ENCODE data around the gene BICC1. TPM values are rescaled to one million over a fixed set of nuclear protein-coding genes. Genes with fewer than 3 reads are reported as not detected.

BICC1 gene
- total RNA-seq, 1 experiment from 2014 or later, result 0.67 TPM

GRCh38 chr10:58632216-58632615 is 119.5 kb downstream of the BICC1 start:
- in situ Hi-C loops (cut with HindIII; ENCODE audit: low pct_unique_long_range_greater_than_20kb, low sequenced_read_pairs) (no loop called here), intact Hi-C loops (cut with micrococcal nuclease; ENCODE audit: unreplicated experiment) (no loop called here)
- no peaks in the 10 kb centered on the region for H3K9me3 ChIP-seq (ENCODE audit: control insufficient read depth, insufficient read depth, low read depth, low read length)
- no peaks in the 10 kb centered on the region for H3K4me1 ChIP-seq (ENCODE audit: control insufficient read depth, insufficient read depth, low read length)
- no peak for TF ChIP-seq CTCF (IDR thresholded peaks at IDR 0.05)
- TF ChIP-seq TCF7L2 (IDR thresholded peaks at IDR 0.05; ENCODE audit: low read depth, low read length), result no peak
- TF ChIP-seq POLR2AphosphoS5 (IDR thresholded peaks at IDR 0.05; ENCODE audit: low read depth, low read length), result no peak
- TF ChIP-seq, protein P1, sequence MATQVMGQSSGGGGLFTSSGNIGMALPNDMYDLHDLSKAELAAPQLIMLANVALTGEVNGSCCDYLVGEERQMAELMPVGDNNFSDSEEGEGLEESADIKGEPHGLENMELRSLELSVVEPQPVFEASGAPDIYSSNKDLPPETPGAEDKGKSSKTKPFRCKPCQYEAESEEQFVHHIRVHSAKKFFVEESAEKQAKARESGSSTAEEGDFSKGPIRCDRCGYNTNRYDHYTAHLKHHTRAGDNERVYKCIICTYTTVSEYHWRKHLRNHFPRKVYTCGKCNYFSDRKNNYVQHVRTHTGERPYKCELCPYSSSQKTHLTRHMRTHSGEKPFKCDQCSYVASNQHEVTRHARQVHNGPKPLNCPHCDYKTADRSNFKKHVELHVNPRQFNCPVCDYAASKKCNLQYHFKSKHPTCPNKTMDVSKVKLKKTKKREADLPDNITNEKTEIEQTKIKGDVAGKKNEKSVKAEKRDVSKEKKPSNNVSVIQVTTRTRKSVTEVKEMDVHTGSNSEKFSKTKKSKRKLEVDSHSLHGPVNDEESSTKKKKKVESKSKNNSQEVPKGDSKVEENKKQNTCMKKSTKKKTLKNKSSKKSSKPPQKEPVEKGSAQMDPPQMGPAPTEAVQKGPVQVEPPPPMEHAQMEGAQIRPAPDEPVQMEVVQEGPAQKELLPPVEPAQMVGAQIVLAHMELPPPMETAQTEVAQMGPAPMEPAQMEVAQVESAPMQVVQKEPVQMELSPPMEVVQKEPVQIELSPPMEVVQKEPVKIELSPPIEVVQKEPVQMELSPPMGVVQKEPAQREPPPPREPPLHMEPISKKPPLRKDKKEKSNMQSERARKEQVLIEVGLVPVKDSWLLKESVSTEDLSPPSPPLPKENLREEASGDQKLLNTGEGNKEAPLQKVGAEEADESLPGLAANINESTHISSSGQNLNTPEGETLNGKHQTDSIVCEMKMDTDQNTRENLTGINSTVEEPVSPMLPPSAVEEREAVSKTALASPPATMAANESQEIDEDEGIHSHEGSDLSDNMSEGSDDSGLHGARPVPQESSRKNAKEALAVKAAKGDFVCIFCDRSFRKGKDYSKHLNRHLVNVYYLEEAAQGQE (IDR thresholded peaks at IDR 0.05; ENCODE audit: insufficient read depth in 1 of 2, low read depth in 2 of 2, low read length in 1 of 2), result no peak
- no peak for TF ChIP-seq SIN3A (IDR thresholded peaks at IDR 0.05; ENCODE audit: borderline replicate concordance, insufficient read depth, low read depth, low read length)
- no peak overlapping the region for H3K4me3 ChIP-seq (ENCODE audit: low read depth in 2 of 2, low read length in 2 of 2)
- H3K36me3 ChIP-seq (ENCODE audit: control insufficient read depth, insufficient read depth, low read length), result no peaks in the 10 kb centered on the region
- no peaks in the 10 kb centered on the region for H3K27me3 ChIP-seq (ENCODE audit: control insufficient read depth, insufficient read depth, low read length)
- ATAC-seq (no peak), DNase-seq (ENCODE audit: low read depth, low spot score) (no peak)
- ChIA-PET CTCF (no interaction called here), POLR2A (no interaction called here)
- no peak overlapping the region for H3K27ac ChIP-seq (ENCODE audit: low read length)
- BruUV-seq (replicated peaks), result no TSS peak

- Histone ChIP-seq H3K27ac (ENCODE audit: low read length) (no peak overlapping the region), H3K4me3 (ENCODE audit: low read depth in 2 of 2, low read length in 2 of 2) (no peak overlapping the region), H3K4me1 (ENCODE audit: control insufficient read depth, insufficient read depth, low read length) (no peaks in the 10 kb centered on the region), H3K36me3 (ENCODE audit: control insufficient read depth, insufficient read depth, low read length) (no peaks in the 10 kb centered on the region), H3K9me3 (ENCODE audit: control insufficient read depth, insufficient read depth, low read depth, low read length) (no peaks in the 10 kb centered on the region), H3K27me3 (ENCODE audit: control insufficient read depth, insufficient read depth, low read length) (no peaks in the 10 kb centered on the region)
- ATAC-seq (no peak), DNase-seq (ENCODE audit: low read depth, low spot score) (no peak)
- POLR2A ChIA-PET, result no interaction called here
- intact Hi-C loops (cut with micrococcal nuclease; ENCODE audit: unreplicated experiment) (no loop called here), in situ Hi-C loops (cut with HindIII; ENCODE audit: low pct_unique_long_range_greater_than_20kb, low sequenced_read_pairs) (no loop called here)
- no peak for TF ChIP-seq SIN3A (IDR thresholded peaks at IDR 0.05; ENCODE audit: borderline replicate concordance, insufficient read depth, low read depth, low read length)
- no peak for TF ChIP-seq CTCF (IDR thresholded peaks at IDR 0.05)
- no peak for TF ChIP-seq POLR2AphosphoS5 (IDR thresholded peaks at IDR 0.05; ENCODE audit: low read depth, low read length)
- TF ChIP-seq, protein P1 (IDR thresholded peaks at IDR 0.05; ENCODE audit: insufficient read depth in 1 of 2, low read depth in 2 of 2, low read length in 1 of 2), result no peak
- TF ChIP-seq TCF7L2 (IDR thresholded peaks at IDR 0.05; ENCODE audit: low read depth, low read length), result no peak
- BruUV-seq (replicated peaks), result no TSS peak
- CTCF ChIA-PET, result no interaction called here
These were observed 124.7 kb downstream of the BICC1 start for GRCh38 chr10:58637352-58637751.
